GM12891 (cell line): ENCODE measurements around the gene DELE1.

Experiments
- POLR2A ChIP-seq: IDR thresholded peaks from 2 replicates; pipeline ENCODE4 v1.6.1; 2011; ENCODE audit warnings: low read depth, low read length, control low read depth
- POLR2AphosphoS5 ChIP-seq: IDR thresholded peaks from 2 replicates; pipeline ENCODE4 v1.6.1; 2011; ENCODE audit warnings: low read depth, low read length, control low read depth
- POU2F2 ChIP-seq: IDR thresholded peaks from 2 replicates; pipeline ENCODE4 v1.6.1; 2011; ENCODE audit warnings: low read depth, mild to moderate bottlenecking, control low read depth, low read length, moderate library complexity

- no peak for TF ChIP-seq POLR2A
- TF ChIP-seq POU2F2 = no peak
- no peak for TF ChIP-seq POLR2AphosphoS5
Observed at GRCh38 chr5:141909212-141909611, 14.5 kb upstream of the DELE1 start.
